Activated CD4-positive, alpha-beta memory T cell treated with anti-CD3 and anti-CD28 coated beads, Interleukin-2, amount 10 ng/mL, durations not matched to agents 7 days and 5 days (primary cell): ENCODE results near the gene RNASEL. TPM values are rescaled to one million over a fixed set of nuclear protein-coding genes. Genes with fewer than 3 reads are reported as not detected.

Experiments
- CTCF ChIA-PET: fragments of 350-600 bp; sonication (Branson Sonifier 250); formaldehyde crosslinking; loops from one replicate; lab custom pipeline; 2021; ENCODE audit warnings: antibody characterized with exemption, inconsistent platforms; lab: Charles Lee
- POLR2A ChIA-PET: fragments of 350-600 bp; sonication (Branson Sonifier 250); formaldehyde crosslinking; loops from one replicate; lab custom pipeline; 2021; ENCODE audit warnings: antibody characterized with exemption; lab: Charles Lee
- DNase-seq: peaks from one replicate; pipeline ENCODE4 v3.0.0-alpha.2; 2020
- H3K27ac Mint-ChIP-seq: one replicate; pipeline ENCODE4 v1.8.0; 2021; ENCODE audit warnings: mild to moderate bottlenecking, mixed read lengths
- H3K27me3 Mint-ChIP-seq: one replicate; pipeline ENCODE4 v1.8.0; 2021; ENCODE audit warnings: mixed read lengths
- H3K36me3 Mint-ChIP-seq: one replicate; pipeline ENCODE4 v1.8.0; 2021; ENCODE audit warnings: low read depth, mixed read lengths
- H3K4me1 Mint-ChIP-seq: one replicate; pipeline ENCODE4 v1.8.0; 2021; ENCODE audit warnings: mixed read lengths
- H3K4me3 Mint-ChIP-seq: one replicate; pipeline ENCODE4 v1.8.0; 2021; ENCODE audit warnings: mild to moderate bottlenecking, mixed read lengths
- H3K9me3 Mint-ChIP-seq: one replicate; pipeline ENCODE4 v1.8.0; 2021; ENCODE audit warnings: mixed read lengths
- total RNA-seq, 2 experiments: library from RNA; stranded (reverse); gene quantifications; one replicate each; pipeline ENCODE4 v1.2.3, GENCODE V29; 2021

Gene RNASEL
- total RNA-seq, 2 experiments from 2014 or later = 8.4 to 8.8 TPM

GRCh38 chr1:182568647-182569284, 20.3 kb downstream of the RNASEL start:
- POLR2A ChIA-PET = no interaction called here
- DNase-seq = no peak
- Mint-ChIP-seq H3K4me3 (no peak overlapping the region), H3K27me3 (peaks cover 6% of the 10 kb centered on the region), H3K9me3 (no peaks in the 10 kb centered on the region), H3K27ac (no peak overlapping the region), H3K36me3 (no peaks in the 10 kb centered on the region), H3K4me1 (peaks cover 1% of the 10 kb centered on the region)
- CTCF ChIA-PET = interaction anchor here (0.6 kb wide), 1 partner anchor 1912 kb away, joined by 3 read pairs; no protein-coding TSS in a partner anchor

GRCh38 chr1:182567629-182568028, 21.4 kb downstream of the RNASEL start:
- H3K36me3 Mint-ChIP-seq = no peaks in the 10 kb centered on the region
- H3K27me3 Mint-ChIP-seq = peaks cover 6% of the 10 kb centered on the region
- no peak for DNase-seq
- H3K4me3 Mint-ChIP-seq = no peak overlapping the region
- POLR2A ChIA-PET = no interaction called here
- H3K9me3 Mint-ChIP-seq = no peaks in the 10 kb centered on the region
- H3K27ac Mint-ChIP-seq = no peak overlapping the region
- CTCF ChIA-PET = interaction anchor here (0.6 kb wide), 1 partner anchor 49 kb away, joined by 3 read pairs; no protein-coding TSS in a partner anchor
- H3K4me1 Mint-ChIP-seq = peaks cover 1% of the 10 kb centered on the region

DNA sequence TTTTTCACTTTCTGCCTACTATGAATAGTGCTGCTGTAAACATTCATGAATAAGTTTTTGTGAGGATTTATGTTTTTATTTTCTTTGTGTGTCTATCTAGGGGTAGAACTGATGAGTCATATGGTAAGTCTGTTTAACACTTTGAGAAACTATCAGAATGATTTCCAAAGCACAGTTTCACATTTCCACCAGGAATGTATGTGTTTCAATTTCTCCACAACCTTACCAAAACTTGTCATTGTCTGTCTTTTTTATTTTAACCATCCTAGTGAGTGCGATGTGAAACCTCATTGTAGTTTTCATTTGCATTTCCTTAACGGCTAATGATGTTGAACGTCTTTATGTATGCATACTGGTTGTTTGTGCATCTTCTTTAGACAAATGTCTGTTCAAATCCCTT, 23.5 kb downstream of the RNASEL start:
- Mint-ChIP-seq H3K36me3 (no peaks in the 10 kb centered on the region), H3K4me3 (no peak overlapping the region), H3K27ac (no peak overlapping the region), H3K27me3 (peaks cover 6% of the 10 kb centered on the region), H3K9me3 (no peaks in the 10 kb centered on the region), H3K4me1 (peaks cover 1% of the 10 kb centered on the region)
- ChIA-PET CTCF (no interaction called here), POLR2A (no interaction called here)
- DNase-seq = no peak

DNA sequence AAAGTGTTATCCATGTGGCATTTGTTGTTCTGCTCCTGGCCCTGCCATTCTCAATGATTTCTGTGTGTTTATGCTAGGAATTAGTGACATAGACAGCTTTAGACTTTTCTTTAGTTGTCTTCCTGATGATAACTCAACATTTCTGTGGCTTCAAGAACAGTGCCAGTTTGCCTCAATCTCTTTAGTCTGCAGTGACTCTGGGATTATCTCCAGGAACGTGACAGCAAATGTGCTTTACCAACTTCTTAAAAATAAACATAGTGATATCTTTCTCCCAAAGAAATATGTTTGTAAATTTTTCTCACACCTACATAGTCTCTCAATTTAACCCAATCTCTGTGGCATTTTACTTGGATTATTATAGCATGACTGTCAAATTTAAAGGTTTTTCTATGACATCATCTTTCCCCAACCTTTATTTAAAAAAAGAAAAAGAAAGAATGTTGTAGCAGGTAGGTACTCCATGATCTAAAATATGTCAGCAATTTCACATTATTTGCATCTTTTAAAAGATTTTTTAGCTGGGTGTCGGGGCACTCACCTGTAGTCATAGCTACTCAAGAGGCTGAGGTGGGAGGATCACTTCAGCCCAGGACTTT, 24.6 kb downstream of the RNASEL start:
- ChIA-PET CTCF (no interaction called here), POLR2A (interaction anchor here (1.3 kb wide), 1 partner anchor 10 kb away, joined by 3 read pairs; no protein-coding TSS in a partner anchor)
- no peak for DNase-seq
- H3K4me1 Mint-ChIP-seq = peaks cover 1% of the 10 kb centered on the region
- H3K27ac Mint-ChIP-seq = no peak overlapping the region
- peaks cover 6% of the 10 kb centered on the region for H3K27me3 Mint-ChIP-seq
- H3K4me3 Mint-ChIP-seq = no peak overlapping the region
- no peaks in the 10 kb centered on the region for H3K9me3 Mint-ChIP-seq
- no peaks in the 10 kb centered on the region for H3K36me3 Mint-ChIP-seq

DNA sequence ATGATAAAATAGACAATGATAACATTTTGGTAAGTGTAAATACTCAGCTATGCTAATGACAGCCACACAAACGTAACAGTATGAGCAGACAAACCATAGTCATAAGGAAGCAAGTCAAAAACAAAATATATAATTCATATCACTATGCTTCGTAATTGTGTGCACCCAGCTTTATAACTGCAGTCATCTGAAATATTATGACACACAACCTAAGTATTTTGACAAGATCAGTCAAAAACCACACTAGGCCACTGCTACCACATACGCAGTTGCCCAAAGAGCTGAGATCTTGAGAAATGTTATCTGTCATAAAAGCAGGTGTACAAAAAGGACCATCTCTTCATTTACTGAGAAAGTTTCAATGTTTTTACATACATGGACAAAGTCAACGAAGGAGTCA, 26.0 kb downstream of the RNASEL start:
- CTCF ChIA-PET = no interaction called here
- H3K4me3 Mint-ChIP-seq = no peak overlapping the region
- DNase-seq = no peak
- no peaks in the 10 kb centered on the region for H3K36me3 Mint-ChIP-seq
- peaks cover 6% of the 10 kb centered on the region for H3K27me3 Mint-ChIP-seq
- no peaks in the 10 kb centered on the region for H3K9me3 Mint-ChIP-seq
- POLR2A ChIA-PET = no interaction called here
- peaks cover 1% of the 10 kb centered on the region for H3K4me1 Mint-ChIP-seq
- H3K27ac Mint-ChIP-seq = no peak overlapping the region

- DNase-seq = no peak
- CTCF ChIA-PET = no interaction called here
- peaks cover 6% of the 10 kb centered on the region for H3K27me3 Mint-ChIP-seq
- POLR2A ChIA-PET = no interaction called here
- no peak overlapping the region for H3K27ac Mint-ChIP-seq
- H3K4me3 Mint-ChIP-seq = no peak overlapping the region
- no peaks in the 10 kb centered on the region for H3K36me3 Mint-ChIP-seq
- peaks cover 1% of the 10 kb centered on the region for H3K4me1 Mint-ChIP-seq
- H3K9me3 Mint-ChIP-seq = no peaks in the 10 kb centered on the region
These were observed 27.6 kb downstream of the RNASEL start for GRCh38 chr1:182561456-182561855.

- Mint-ChIP-seq H3K4me1 (peaks cover 1% of the 10 kb centered on the region), H3K27me3 (peaks cover 5% of the 10 kb centered on the region), H3K4me3 (no peak overlapping the region), H3K27ac (no peak overlapping the region), H3K9me3 (no peaks in the 10 kb centered on the region), H3K36me3 (no peaks in the 10 kb centered on the region)
- POLR2A ChIA-PET = no interaction called here
- no peak for DNase-seq
- CTCF ChIA-PET = no interaction called here
These were observed 28.6 kb downstream of the RNASEL start for GRCh38 chr1:182560392-182560984.

- Mint-ChIP-seq H3K9me3 (no peaks in the 10 kb centered on the region), H3K4me1 (no peaks in the 10 kb centered on the region), H3K27me3 (no peaks in the 10 kb centered on the region), H3K36me3 (no peaks in the 10 kb centered on the region), H3K4me3 (no peak overlapping the region), H3K27ac (no peak overlapping the region)
- CTCF ChIA-PET = no interaction called here
- POLR2A ChIA-PET = no interaction called here
- DNase-seq = no peak
These were observed 32.8 kb downstream of the RNASEL start for GRCh38 chr1:182556279-182556678.

DNA sequence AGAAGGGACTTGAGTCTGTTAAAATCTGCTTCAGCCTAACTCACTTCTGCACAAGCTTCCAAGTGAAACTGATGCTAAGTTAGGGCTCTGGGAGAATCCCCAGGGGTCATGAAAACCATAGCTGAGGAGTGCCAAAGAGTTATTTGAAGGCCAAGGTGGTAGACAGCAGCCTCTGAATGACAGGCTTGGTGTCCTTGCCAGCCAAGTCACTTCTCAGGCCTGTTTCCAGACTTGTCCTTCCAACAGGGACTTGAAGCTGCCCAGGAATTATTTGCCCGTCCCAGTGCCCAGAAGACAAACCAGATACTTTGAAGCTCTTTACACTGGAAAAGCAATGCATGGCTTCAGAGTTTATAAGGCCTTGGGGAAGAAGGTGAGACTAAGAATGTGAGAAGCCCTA, 33.6 kb downstream of the RNASEL start:
- CTCF ChIA-PET = no interaction called here
- H3K27ac Mint-ChIP-seq = no peak overlapping the region
- no peaks in the 10 kb centered on the region for H3K9me3 Mint-ChIP-seq

GRCh38 chr1:182552527-182552926, 36.5 kb downstream of the RNASEL start:
- Mint-ChIP-seq H3K9me3 (no peaks in the 10 kb centered on the region), H3K36me3 (no peaks in the 10 kb centered on the region), H3K4me1 (no peaks in the 10 kb centered on the region), H3K27me3 (no peaks in the 10 kb centered on the region), H3K27ac (no peak overlapping the region), H3K4me3 (no peak overlapping the region)
- ChIA-PET CTCF (no interaction called here), POLR2A (no interaction called here)
- no peak for DNase-seq

More for the DNA sequence above, 33.6 kb downstream of the RNASEL start:
- Mint-ChIP-seq H3K4me3 (no peak overlapping the region), H3K36me3 (no peaks in the 10 kb centered on the region), H3K4me1 (no peaks in the 10 kb centered on the region), H3K27me3 (no peaks in the 10 kb centered on the region)
- no peak for DNase-seq
- POLR2A ChIA-PET = no interaction called here

- Mint-ChIP-seq H3K4me3 (no peak overlapping the region), H3K36me3 (no peaks in the 10 kb centered on the region), H3K27ac (no peak overlapping the region), H3K4me1 (no peaks in the 10 kb centered on the region), H3K9me3 (no peaks in the 10 kb centered on the region), H3K27me3 (peaks cover 5% of the 10 kb centered on the region)
- ChIA-PET POLR2A (no interaction called here), CTCF (no interaction called here)
- no peak for DNase-seq
These were observed 39.2 kb downstream of the RNASEL start for GRCh38 chr1:182549811-182550210.

DNA sequence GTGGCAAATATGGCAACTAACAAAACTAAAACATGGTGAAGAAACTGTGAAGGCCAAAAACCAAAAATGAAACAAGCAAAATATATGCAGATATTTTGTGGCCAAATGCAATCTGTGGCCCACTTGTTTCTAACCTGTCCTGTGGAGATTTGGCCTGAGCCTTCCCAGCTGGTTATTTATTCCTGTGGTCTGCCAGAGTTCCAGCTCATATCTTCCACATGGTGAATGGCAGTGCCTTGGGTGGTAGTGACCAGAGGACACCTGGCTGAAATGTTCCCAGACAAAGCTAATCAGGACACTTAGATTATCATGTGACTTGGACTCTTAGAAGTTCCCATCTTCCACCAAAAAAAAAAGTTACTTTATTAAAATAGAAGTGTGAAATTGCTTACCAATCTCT, 39.7 kb downstream of the RNASEL start:
- Mint-ChIP-seq H3K4me3 (no peak overlapping the region), H3K9me3 (no peaks in the 10 kb centered on the region), H3K27ac (no peak overlapping the region), H3K27me3 (peaks cover 9% of the 10 kb centered on the region), H3K4me1 (no peaks in the 10 kb centered on the region), H3K36me3 (no peaks in the 10 kb centered on the region)
- no peak for DNase-seq
- ChIA-PET POLR2A (no interaction called here), CTCF (no interaction called here)

- H3K4me3 Mint-ChIP-seq = no peak overlapping the region
- DNase-seq = no peak
- H3K27me3 Mint-ChIP-seq = peaks cover 23% of the 10 kb centered on the region
- POLR2A ChIA-PET = no interaction called here
- no peaks in the 10 kb centered on the region for H3K36me3 Mint-ChIP-seq
- CTCF ChIA-PET = no interaction called here
- H3K9me3 Mint-ChIP-seq = peaks cover 3% of the 10 kb centered on the region
- H3K27ac Mint-ChIP-seq = no peak overlapping the region
- H3K4me1 Mint-ChIP-seq = no peaks in the 10 kb centered on the region
These were observed 55.2 kb downstream of the RNASEL start for GRCh38 chr1:182533896-182534295.
